ENCODE results near the gene RFX7.

- TF ChIP-seq RBBP5 (IDR thresholded peaks at IDR 0.05; ENCODE audit: borderline replicate concordance, low read depth, low read length): no peak
- TF ChIP-seq MAX (IDR thresholded peaks at IDR 0.05): no peak
- TF ChIP-seq SIX5 (IDR thresholded peaks at IDR 0.05; ENCODE audit: low read depth, low read length): no peak
- TF ChIP-seq SP1 (IDR thresholded peaks at IDR 0.05; ENCODE audit: low read depth, low read length): no peak
- no peak for TF ChIP-seq KDM5A (IDR thresholded peaks at IDR 0.05; ENCODE audit: low read length)
- no peak for TF ChIP-seq POLR2A (IDR thresholded peaks at IDR 0.05; ENCODE audit: control extremely low read depth in 1 of 2, low read depth in 2 of 2, low read length in 2 of 2)
- no peak for TF ChIP-seq CTCF (IDR thresholded peaks at IDR 0.05; ENCODE audit: control extremely low read depth in 1 of 3, insufficient read depth in 1 of 3, low read depth in 1 of 3, low read length in 3 of 3)
- TF ChIP-seq BRCA1 (IDR thresholded peaks at IDR 0.05; ENCODE audit: low read depth, low read length): no peak
- TF ChIP-seq TBP (IDR thresholded peaks at IDR 0.05; ENCODE audit: low read depth, low read length): no peak
- TF ChIP-seq POLR2AphosphoS5 (IDR thresholded peaks at IDR 0.05; ENCODE audit: low read depth, low read length): no peak
- TF ChIP-seq ATF3 (IDR thresholded peaks at IDR 0.05; ENCODE audit: insufficient read depth, low read depth, low read length): no peak
- TF ChIP-seq TEAD4 (IDR thresholded peaks at IDR 0.05; ENCODE audit: low read depth, low read length): no peak
- no peak for TF ChIP-seq RXRA (IDR thresholded peaks at IDR 0.05; ENCODE audit: insufficient read depth, low read depth, low read length)
These were observed 38.4 kb downstream of the RFX7 start for GRCh38 chr15:56205061-56205876.

Measured in H1 (cell line).